Breast epithelium (tissue), 3 donors: Measurements from ENCODE around the gene RSPH3.

Experiments used
- CTCF ChIP-seq, 3 donors: fragments of 450-650 bp; IDR thresholded peaks; one replicate each; pipeline ENCODE4 v1.5.1; 2016 to 2017; ENCODE audit warnings: antibody characterized with exemption in 3 of 3, mild to moderate bottlenecking in 3 of 3, moderate library complexity in 3 of 3
- POLR2A ChIP-seq: fragments of 450-650 bp; IDR thresholded peaks from one replicate; pipeline ENCODE4 v1.6.1; 2016; ENCODE audit warnings: antibody characterized with exemption, mild to moderate bottlenecking, moderate library complexity

GRCh38 chr6:158924499-158925455 lies 75.2 kb downstream of the RSPH3 start:
- TF ChIP-seq CTCF (IDR thresholded peaks at IDR 0.05) (no peak), POLR2A (no peak)
